OCI-LY3 (cell line): ENCODE measurements around the gene PCSK6.

Experiments
- H2AFZ ChIP-seq: fragments of 200-600, 300-600 bp; shearing (Covaris generic); 2 replicates; pipeline ENCODE4 v1.6.0; 2014; ENCODE audit warnings: antibody characterized with exemption, low read depth, low read length
- H3K27ac ChIP-seq: fragments of 200-600, 300-600 bp; sonication (generic); 2 replicates; pipeline ENCODE4 v1.5.1; 2014; ENCODE audit warnings: mild to moderate bottlenecking, low read length, moderate library complexity, mixed read lengths
- H3K27me3 ChIP-seq: fragments of 200-600, 300-600 bp; sonication (generic); 2 replicates; pipeline ENCODE4 v1.6.1; 2014; ENCODE audit warnings: low read depth, low read length, mixed read lengths
- H3K36me3 ChIP-seq: fragments of 200-600, 300-600 bp; sonication (generic); replicated peaks from 2 replicates; pipeline ENCODE3; 2014; ENCODE audit warnings: low read depth, low read length, mixed read lengths
- H3K4me1 ChIP-seq: fragments of 300-600, 200-600 bp; sonication (generic); 2 replicates; pipeline ENCODE4 v1.6.1; 2014; ENCODE audit warnings: low read length, mixed read lengths
- H3K4me2 ChIP-seq: fragments of 200-600, 300-600 bp; sonication (generic); 2 replicates; pipeline ENCODE4 v1.6.1; 2014; ENCODE audit warnings: low read length, mixed read lengths
- H3K4me3 ChIP-seq: fragments of 300-600, 200-600 bp; sonication (generic); 2 replicates; pipeline ENCODE4 v1.5.1; 2014; ENCODE audit warnings: antibody characterized with exemption, mild to moderate bottlenecking, low read length, moderate library complexity
- H3K79me2 ChIP-seq: fragments of 300-600, 200-600 bp; shearing (Covaris generic); 2 replicates; pipeline ENCODE4 v1.6.1; 2014; ENCODE audit warnings: mild to moderate bottlenecking, low read length, mixed read lengths
- H3K9ac ChIP-seq: fragments of 300-600, 200-600 bp; shearing (Covaris generic); 2 replicates; pipeline ENCODE4 v1.6.0; 2014; ENCODE audit warnings: mild to moderate bottlenecking, low read length, moderate library complexity
- H3K9me3 ChIP-seq: fragments of 200-600, 300-600 bp; shearing (Covaris generic); 2 replicates; pipeline ENCODE4 v1.6.1; 2014; ENCODE audit warnings: low read length, mixed read lengths; ENCODE audit not compliant: insufficient read depth
- H4K20me1 ChIP-seq: fragments of 200-600, 300-600 bp; sonication (generic); 2 replicates; pipeline ENCODE4 v1.6.1; 2016; ENCODE audit warnings: low read length, mixed read lengths; ENCODE audit not compliant: insufficient read depth
- CTCF ChIP-seq: fragments of 200-600, 300-600 bp; sonication (generic); IDR thresholded peaks from 2 replicates; pipeline ENCODE4 v1.5.1; 2014; ENCODE audit warnings: antibody characterized with exemption, low read length, low read depth
- EZH2phosphoT487 ChIP-seq: fragments of 200-600 bp; shearing (Covaris generic); IDR thresholded peaks from 2 replicates; pipeline ENCODE4 v1.6.1; 2018; ENCODE audit warnings: antibody characterized with exemption, mixed run types, low read depth

Gene PCSK6

GRCh38 chr15:101528917-101529299 lies 39.4 kb upstream of the PCSK6 start:
- H4K20me1 ChIP-seq, result no peaks in the 10 kb centered on the region
- H3K9me3 ChIP-seq, result no peaks in the 10 kb centered on the region
- H3K9ac ChIP-seq, result no peak overlapping the region
- H3K36me3 ChIP-seq, result no peaks in the 10 kb centered on the region
- H2AFZ ChIP-seq, result no peak overlapping the region
- H3K4me3 ChIP-seq, result no peak overlapping the region
- H3K27ac ChIP-seq, result no peak overlapping the region
- TF ChIP-seq EZH2phosphoT487 (no peak), CTCF (no peak)
- H3K4me1 ChIP-seq, result peaks cover 4% of the 10 kb centered on the region; the same call in 1 of the 2 replicates
- H3K27me3 ChIP-seq, result peaks cover 38% of the 10 kb centered on the region
- no peaks in the 10 kb centered on the region for H3K79me2 ChIP-seq
- H3K4me2 ChIP-seq, result no peak overlapping the region

DNA sequence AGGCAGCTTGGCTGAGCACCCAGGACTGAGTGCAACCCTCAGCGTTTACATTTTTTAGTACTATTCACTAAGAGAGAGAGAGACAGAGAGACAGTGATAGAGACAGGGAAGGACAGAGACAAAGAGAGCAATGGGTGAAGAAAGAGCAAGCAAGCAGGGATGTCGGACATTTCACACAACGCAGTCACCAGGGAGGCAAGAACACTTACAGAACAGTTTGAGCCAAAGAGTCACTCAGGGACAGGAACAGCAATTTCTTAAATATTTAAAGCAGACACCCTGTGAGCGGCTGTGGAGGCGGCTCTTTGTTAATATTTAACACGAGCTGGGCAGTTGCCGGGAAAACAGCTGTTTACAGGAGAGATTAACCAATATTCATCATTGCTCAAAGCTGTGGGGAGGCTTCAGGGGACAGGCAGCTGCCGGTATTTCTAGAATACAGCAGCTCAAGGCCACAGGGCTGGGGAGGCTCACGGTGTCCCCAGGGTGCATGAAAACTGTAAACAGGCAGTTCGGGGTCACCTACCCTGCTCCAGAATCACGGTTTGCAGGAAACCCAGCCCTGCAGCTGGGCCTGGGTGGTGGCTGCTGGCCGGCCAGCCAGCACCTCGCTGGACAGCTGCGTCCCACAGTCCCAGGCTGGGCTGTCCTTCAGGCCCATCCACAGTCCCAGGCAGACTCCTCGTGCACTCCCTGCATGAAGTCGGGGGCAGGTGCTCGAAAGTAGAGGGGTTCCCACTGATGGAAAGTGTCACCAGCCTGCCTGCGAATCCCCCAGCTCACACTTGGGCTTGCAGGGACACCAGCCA lies 38.8 kb upstream of the PCSK6 start:
- H3K27me3 ChIP-seq, result peaks cover 42% of the 10 kb centered on the region
- H3K36me3 ChIP-seq, result no peaks in the 10 kb centered on the region
- no peaks in the 10 kb centered on the region for H4K20me1 ChIP-seq
- H3K27ac ChIP-seq, result no peak overlapping the region
- no peak overlapping the region for H3K4me3 ChIP-seq
- no peaks in the 10 kb centered on the region for H3K9me3 ChIP-seq
- H2AFZ ChIP-seq, result no peak overlapping the region
- H3K4me2 ChIP-seq, result no peak overlapping the region
- TF ChIP-seq EZH2phosphoT487, result no peak
- TF ChIP-seq CTCF, result no peak
- no peaks in the 10 kb centered on the region for H3K79me2 ChIP-seq
- H3K9ac ChIP-seq, result no peak overlapping the region
- peaks cover 4% of the 10 kb centered on the region; the same call in 1 of the 2 replicates for H3K4me1 ChIP-seq

- Histone ChIP-seq H3K4me2 (no peak overlapping the region), H2AFZ (no peak overlapping the region), H3K9ac (no peak overlapping the region), H3K27me3 (peaks cover 46% of the 10 kb centered on the region), H3K27ac (no peak overlapping the region), H3K9me3 (no peaks in the 10 kb centered on the region), H4K20me1 (no peaks in the 10 kb centered on the region), H3K4me1 (peaks cover 4% of the 10 kb centered on the region; the same call in 1 of the 2 replicates), H3K36me3 (no peaks in the 10 kb centered on the region), H3K79me2 (no peaks in the 10 kb centered on the region), H3K4me3 (no peak overlapping the region)
- TF ChIP-seq CTCF (no peak), EZH2phosphoT487 (no peak)
Measured at GRCh38 chr15:101526890-101527289, 37.4 kb upstream of the PCSK6 start.

DNA sequence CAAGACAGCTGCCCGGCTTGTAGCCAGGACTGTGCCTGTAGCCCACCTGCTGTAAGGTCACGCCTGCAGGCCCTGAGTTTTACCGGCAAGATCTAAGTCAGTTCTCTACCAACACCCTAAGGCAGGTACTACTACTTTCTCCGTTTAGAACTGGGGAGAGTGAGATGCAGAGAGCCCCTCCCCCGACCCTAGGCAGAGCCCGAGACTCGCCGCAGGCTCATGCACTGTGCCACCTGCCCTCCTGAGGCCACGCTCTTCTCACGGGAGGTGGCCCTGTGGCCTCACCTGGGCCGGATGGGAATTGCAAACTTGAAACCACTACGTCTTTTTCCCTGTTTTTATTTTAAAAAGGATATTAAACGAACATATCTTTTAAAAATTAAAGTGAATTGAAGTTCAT lies 36.9 kb upstream of the PCSK6 start:
- H3K4me2 ChIP-seq, result no peak overlapping the region
- H3K4me3 ChIP-seq, result no peak overlapping the region
- H3K9ac ChIP-seq, result no peak overlapping the region
- no peaks in the 10 kb centered on the region for H3K9me3 ChIP-seq
- no peak for TF ChIP-seq CTCF
- TF ChIP-seq EZH2phosphoT487, result no peak
- H3K79me2 ChIP-seq, result no peaks in the 10 kb centered on the region
- no peaks in the 10 kb centered on the region for H3K36me3 ChIP-seq
- no peak overlapping the region for H2AFZ ChIP-seq
- no peaks in the 10 kb centered on the region for H4K20me1 ChIP-seq
- peaks cover 46% of the 10 kb centered on the region for H3K27me3 ChIP-seq
- H3K27ac ChIP-seq, result no peak overlapping the region
- peaks cover 4% of the 10 kb centered on the region; the same call in 1 of the 2 replicates for H3K4me1 ChIP-seq
